ENCODE results near the gene GPR146.

Gene GPR146

GRCh38 chr7:1086588-1087464 is 42.5 kb downstream of the GPR146 start:
- Histone ChIP-seq H3K14ac (ENCODE audit: low read length in 2 of 2) (no peak overlapping the region), H3K27ac (ENCODE audit: low read length, poor library complexity, severe bottlenecking) (peak overlapping the region; percentile 66), H3K27me3 (ENCODE audit: control insufficient read depth in 1 of 2, insufficient read depth in 1 of 2, low read length in 2 of 2) (no peaks in the 10 kb centered on the region), H2AFZ (ENCODE audit: low read depth, low read length) (peak overlapping the region; percentile 29), H2BK12ac (ENCODE audit: low read length in 2 of 2) (peak overlapping the region in 1 of 2 experiments; percentile 85), H4K91ac (ENCODE audit: low read length) (no peak overlapping the region), H4K8ac (ENCODE audit: low read length) (peak overlapping the region; percentile 72), H3K36me3 (ENCODE audit: control insufficient read depth in 1 of 2, insufficient read depth in 2 of 2, low read depth in 1 of 2, low read length in 2 of 2) (peaks cover 11 to 31% of the 10 kb centered on the region in 2 experiments), H3K18ac (ENCODE audit: low read depth in 1 of 2, low read length in 2 of 2) (peak overlapping the region; percentile 75 to 77), H3K79me1 (replicated peaks; ENCODE audit: low read length, poor library complexity, severe bottlenecking) (peaks cover 30% of the 10 kb centered on the region), H2AK5ac (ENCODE audit: low read length, severe bottlenecking) (no peak overlapping the region), H2BK15ac (ENCODE audit: low read depth, poor library complexity, severe bottlenecking) (peak overlapping the region; percentile 12), H2BK120ac (ENCODE audit: low read depth, low read length) (peak overlapping the region; percentile 42), H3K9ac (ENCODE audit: low read length) (peak overlapping the region; percentile 88), H3K4me3 (ENCODE audit: insufficient read depth in 1 of 2, low read depth in 1 of 2, low read length in 2 of 2) (peak overlapping the region; percentile 45 to 89), H3K4me2 (ENCODE audit: low read length, poor library complexity, severe bottlenecking) (peak overlapping the region; percentile 69), H3K9me3 (ENCODE audit: control insufficient read depth, low read length) (no peaks in the 10 kb centered on the region), H2BK5ac (ENCODE audit: low read depth, low read length, poor library complexity, severe bottlenecking) (no peak overlapping the region), H3K4ac (ENCODE audit: low read depth in 1 of 2, low read length in 2 of 2) (no peak overlapping the region), H3K4me1 (ENCODE audit: control insufficient read depth, insufficient read depth, low read depth, low read length) (peaks cover 44% of the 10 kb centered on the region), H3K23ac (ENCODE audit: low read length in 2 of 2) (no peak overlapping the region)
- peak; percentile 68 for DNase-seq
- 14% methylated on average over 36 of the region's 45 CpGs for WGBS

GRCh38 chr7:1087465-1087814 is 43.1 kb downstream of the GPR146 start:
- H3K27ac ChIP-seq (ENCODE audit: low read length, poor library complexity, severe bottlenecking): peak overlapping the region; percentile 66
- peaks cover 38% of the 10 kb centered on the region for H3K4me1 ChIP-seq (ENCODE audit: control insufficient read depth, insufficient read depth, low read depth, low read length)
- no peak overlapping the region for H3K23ac ChIP-seq (ENCODE audit: low read length in 2 of 2)
- no peak overlapping the region for H2BK120ac ChIP-seq (ENCODE audit: low read depth, low read length)
- no peaks in the 10 kb centered on the region for H3K9me3 ChIP-seq (ENCODE audit: control insufficient read depth, low read length)
- peak overlapping the region; percentile 69 for H3K4me2 ChIP-seq (ENCODE audit: low read length, poor library complexity, severe bottlenecking)
- H2BK5ac ChIP-seq (ENCODE audit: low read depth, low read length, poor library complexity, severe bottlenecking): no peak overlapping the region
- peaks cover 17 to 32% of the 10 kb centered on the region in 2 experiments for H3K36me3 ChIP-seq (ENCODE audit: control insufficient read depth in 1 of 2, insufficient read depth in 2 of 2, low read depth in 1 of 2, low read length in 2 of 2)
- H3K9ac ChIP-seq (ENCODE audit: low read length): peak overlapping the region; percentile 88
- no peak overlapping the region for H2BK12ac ChIP-seq (ENCODE audit: low read length in 2 of 2)
- WGBS: 22% methylated on average over 5 of the region's 6 CpGs
- H3K18ac ChIP-seq (ENCODE audit: low read depth in 1 of 2, low read length in 2 of 2): no peak overlapping the region
- no peak overlapping the region for H4K91ac ChIP-seq (ENCODE audit: low read length)
- no peaks in the 10 kb centered on the region for H3K27me3 ChIP-seq (ENCODE audit: control insufficient read depth in 1 of 2, insufficient read depth in 1 of 2, low read length in 2 of 2)
- no peak overlapping the region for H4K8ac ChIP-seq (ENCODE audit: low read length)
- DNase-seq: peak; percentile 52
- H2BK15ac ChIP-seq (ENCODE audit: low read depth, poor library complexity, severe bottlenecking): no peak overlapping the region
- no peak overlapping the region for H3K4ac ChIP-seq (ENCODE audit: low read depth in 1 of 2, low read length in 2 of 2)
- no peak overlapping the region for H2AFZ ChIP-seq (ENCODE audit: low read depth, low read length)
- peak overlapping the region in 1 of 2 experiments; percentile 89 for H3K4me3 ChIP-seq (ENCODE audit: insufficient read depth in 1 of 2, low read depth in 1 of 2, low read length in 2 of 2)
- no peak overlapping the region for H3K14ac ChIP-seq (ENCODE audit: low read length in 2 of 2)
- peaks cover 35% of the 10 kb centered on the region for H3K79me1 ChIP-seq (replicated peaks; ENCODE audit: low read length, poor library complexity, severe bottlenecking)
- H2AK5ac ChIP-seq (ENCODE audit: low read length, severe bottlenecking): no peak overlapping the region

- H2BK12ac ChIP-seq (ENCODE audit: low read length in 2 of 2): peak within 1 kb of the TSS; percentile 79 to 82
- peak within 1 kb of the TSS; percentile 94 for H4K8ac ChIP-seq (ENCODE audit: low read length)
- no peaks in the 10 kb centered on the region for H3K9me3 ChIP-seq (ENCODE audit: control insufficient read depth, low read length)
- H3K4me1 ChIP-seq (ENCODE audit: control insufficient read depth, insufficient read depth, low read depth, low read length): peaks cover 43% of the 10 kb centered on the region
- peak within 1 kb of the TSS; percentile 84 for H2AK5ac ChIP-seq (ENCODE audit: low read length, severe bottlenecking)
- peak within 1 kb of the TSS in 1 of 2 experiments; percentile 80 for H3K23ac ChIP-seq (ENCODE audit: low read length in 2 of 2)
- H2BK120ac ChIP-seq (ENCODE audit: low read depth, low read length): peak within 1 kb of the TSS; percentile 40
- peak within 1 kb of the TSS; percentile 45 to 89 for H3K4me3 ChIP-seq (ENCODE audit: insufficient read depth in 1 of 2, low read depth in 1 of 2, low read length in 2 of 2)
- H2BK5ac ChIP-seq (ENCODE audit: low read depth, low read length, poor library complexity, severe bottlenecking): no peak within 1 kb of the TSS
- H2BK15ac ChIP-seq (ENCODE audit: low read depth, poor library complexity, severe bottlenecking): peak within 1 kb of the TSS; percentile 75
- H3K27ac ChIP-seq (ENCODE audit: low read length, poor library complexity, severe bottlenecking): peak within 1 kb of the TSS; percentile 66
- H3K36me3 ChIP-seq (ENCODE audit: control insufficient read depth in 1 of 2, insufficient read depth in 2 of 2, low read depth in 1 of 2, low read length in 2 of 2): peaks cover 25 to 39% of the 10 kb centered on the region in 2 experiments
- peak within 1 kb of the TSS; percentile 88 for H3K9ac ChIP-seq (ENCODE audit: low read length)
- peak within 1 kb of the TSS; percentile 73 to 92 for H3K18ac ChIP-seq (ENCODE audit: low read depth in 1 of 2, low read length in 2 of 2)
- peak within 1 kb of the TSS; percentile 69 for H3K4me2 ChIP-seq (ENCODE audit: low read length, poor library complexity, severe bottlenecking)
- H3K79me1 ChIP-seq (replicated peaks; ENCODE audit: low read length, poor library complexity, severe bottlenecking): peaks cover 38% of the 10 kb centered on the region
- peak within 1 kb of the TSS in 1 of 2 experiments; percentile 92 for H3K14ac ChIP-seq (ENCODE audit: low read length in 2 of 2)
- H3K4ac ChIP-seq (ENCODE audit: low read depth in 1 of 2, low read length in 2 of 2): peak within 1 kb of the TSS; percentile 13 to 54
- peak within 1 kb of the TSS; percentile 82 for H4K91ac ChIP-seq (ENCODE audit: low read length)
- WGBS: 44% methylated on average over 27 of the region's 28 CpGs
- H3K27me3 ChIP-seq (ENCODE audit: control insufficient read depth in 1 of 2, insufficient read depth in 1 of 2, low read length in 2 of 2): no peaks in the 10 kb centered on the region
- DNase-seq: peak; percentile 68
- H2AFZ ChIP-seq (ENCODE audit: low read depth, low read length): peak within 1 kb of the TSS; percentile 46
Measured at GRCh38 chr7:1087952-1088920, 43.9 kb downstream of the GPR146 start, which contains the start of gene GPER1. GPER1 (plus strand) TSS chr7:1088113; CDS start chr7:1091729, 3,616 bp downstream.
